NCI-H2227 (cell line): ENCODE measurements around the gene SPSB4.

Experiments
- DNase-seq: peaks from one replicate; lab custom pipeline; 2025; ENCODE audit not compliant: unreplicated experiment; lab: John Stamatoyannopoulos, UW

SPSB4 gene

GRCh38 chr3:141052201-141053069 lies 1.3 kb downstream of the SPSB4 start:
- DNase-seq: peak; percentile 14

- DNase-seq: no peak
Observed at GRCh38 chr3:141055136-141055535, 4.0 kb downstream of the SPSB4 start.

GRCh38 chr3:141055536-141056445 lies 4.6 kb downstream of the SPSB4 start:
- DNase-seq: no peak

- DNase-seq: no peak
Observed at GRCh38 chr3:141056751-141057171, 5.6 kb downstream of the SPSB4 start.

DNA sequence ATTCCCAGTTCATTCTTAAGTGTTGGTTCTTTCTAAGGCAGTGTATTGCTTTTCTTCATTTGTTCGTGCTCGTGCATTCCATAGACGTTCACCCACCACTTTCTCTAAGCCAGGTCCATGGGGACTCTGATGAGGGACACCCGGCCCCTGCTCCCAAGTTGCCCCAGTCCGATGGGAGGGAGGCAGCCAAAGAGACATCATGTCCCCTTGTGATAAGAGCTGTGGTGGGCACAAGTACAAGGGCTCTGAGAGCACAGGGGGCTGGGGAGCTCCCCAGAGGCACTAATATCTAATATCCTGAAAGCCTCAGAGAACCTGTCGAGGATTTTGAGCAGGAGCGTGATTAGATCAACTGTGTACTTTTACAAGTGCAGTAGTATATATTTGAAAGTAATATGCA lies 6.3 kb downstream of the SPSB4 start:
- no peak for DNase-seq

GRCh38 chr3:141057946-141058800 lies 7.0 kb downstream of the SPSB4 start:
- DNase-seq: no peak

DNA sequence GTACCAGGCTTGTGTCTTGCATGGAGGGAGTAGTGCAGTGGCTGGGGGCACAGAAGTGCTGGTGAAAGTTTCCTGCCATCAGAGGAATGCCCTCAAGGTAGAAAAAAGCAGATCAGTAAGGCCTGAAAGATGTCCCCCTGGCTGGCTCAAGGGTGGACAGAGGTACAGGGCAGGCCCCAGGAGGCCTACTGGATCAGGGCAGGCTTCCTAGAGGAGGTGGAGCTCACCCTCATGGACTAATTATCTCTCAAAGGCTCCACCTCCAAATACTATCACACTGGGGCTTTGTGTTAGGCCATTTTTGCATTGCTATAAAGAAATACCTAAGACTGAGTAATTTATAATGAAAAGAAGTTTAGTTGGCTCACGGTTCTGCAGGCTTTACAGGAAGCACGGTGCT lies 7.8 kb downstream of the SPSB4 start:
- DNase-seq: no peak

DNA sequence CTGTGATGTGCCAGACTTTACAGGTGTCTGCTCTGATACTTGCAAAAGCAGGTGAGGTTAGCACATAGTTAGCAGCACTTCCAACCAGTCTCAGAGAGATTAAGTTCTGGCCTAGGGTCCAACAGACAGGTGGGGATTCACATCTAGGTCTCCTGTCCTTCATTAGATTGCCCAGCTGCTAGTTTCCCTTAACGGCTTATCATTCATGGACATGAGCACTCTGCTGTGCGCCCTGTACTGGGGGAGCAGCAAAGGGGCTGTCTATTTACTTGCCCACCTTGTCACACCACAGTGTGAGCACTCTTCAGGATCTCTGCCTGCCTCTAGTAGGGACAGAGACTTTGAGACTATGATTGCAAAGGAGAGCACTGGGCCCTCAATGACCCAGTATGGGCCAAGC lies 8.7 kb downstream of the SPSB4 start:
- DNase-seq: no peak

DNA sequence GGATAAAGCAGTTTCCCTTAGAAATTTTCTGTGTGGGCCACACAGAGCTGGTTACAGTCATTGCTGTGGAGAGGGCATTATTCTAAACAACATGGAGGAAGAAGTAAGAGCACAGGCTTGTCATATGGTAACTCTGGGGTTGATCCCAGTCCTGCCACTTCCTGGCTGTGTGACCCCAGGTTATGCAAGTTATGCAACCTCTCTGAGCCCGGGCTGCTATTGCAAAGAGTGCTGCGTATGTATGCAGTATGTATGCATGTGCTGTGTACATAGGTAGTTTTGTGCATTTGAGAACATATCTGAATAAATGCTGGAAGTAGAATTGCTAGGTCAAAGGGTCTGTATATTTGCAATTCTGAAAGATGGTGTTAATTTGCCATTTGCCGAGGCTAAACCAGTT lies 9.2 kb downstream of the SPSB4 start:
- no peak for DNase-seq

DNA sequence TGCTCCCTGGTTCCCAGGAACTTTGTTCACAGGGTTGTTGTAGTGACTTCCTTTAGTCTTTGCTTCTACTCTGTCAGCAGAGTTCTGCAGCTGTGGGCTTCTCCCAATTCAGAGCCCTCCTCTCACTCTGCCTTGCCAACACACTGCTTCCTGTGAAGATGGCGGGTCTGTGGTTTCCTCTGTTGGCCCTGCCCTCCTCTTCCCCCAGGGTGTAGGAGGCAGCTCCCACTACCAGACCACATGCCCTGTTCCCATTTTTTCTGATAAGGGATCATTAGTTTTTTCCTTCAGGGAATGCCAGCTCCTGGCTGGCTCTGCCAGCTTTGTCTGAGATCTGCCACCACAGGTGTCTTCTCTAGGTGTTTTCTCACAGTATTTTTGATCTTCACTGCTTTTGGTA lies 12.7 kb downstream of the SPSB4 start:
- DNase-seq: no peak

GRCh38 chr3:141064255-141064926 lies 13.2 kb downstream of the SPSB4 start:
- DNase-seq: no peak

GRCh38 chr3:141065258-141065657 lies 14.1 kb downstream of the SPSB4 start:
- no peak for DNase-seq

GRCh38 chr3:141065841-141066805 lies 15.0 kb downstream of the SPSB4 start:
- DNase-seq: no peak

GRCh38 chr3:141067206-141067974 lies 16.2 kb downstream of the SPSB4 start:
- no peak for DNase-seq

GRCh38 chr3:141070229-141070628 lies 19.1 kb downstream of the SPSB4 start:
- DNase-seq: no peak

DNA sequence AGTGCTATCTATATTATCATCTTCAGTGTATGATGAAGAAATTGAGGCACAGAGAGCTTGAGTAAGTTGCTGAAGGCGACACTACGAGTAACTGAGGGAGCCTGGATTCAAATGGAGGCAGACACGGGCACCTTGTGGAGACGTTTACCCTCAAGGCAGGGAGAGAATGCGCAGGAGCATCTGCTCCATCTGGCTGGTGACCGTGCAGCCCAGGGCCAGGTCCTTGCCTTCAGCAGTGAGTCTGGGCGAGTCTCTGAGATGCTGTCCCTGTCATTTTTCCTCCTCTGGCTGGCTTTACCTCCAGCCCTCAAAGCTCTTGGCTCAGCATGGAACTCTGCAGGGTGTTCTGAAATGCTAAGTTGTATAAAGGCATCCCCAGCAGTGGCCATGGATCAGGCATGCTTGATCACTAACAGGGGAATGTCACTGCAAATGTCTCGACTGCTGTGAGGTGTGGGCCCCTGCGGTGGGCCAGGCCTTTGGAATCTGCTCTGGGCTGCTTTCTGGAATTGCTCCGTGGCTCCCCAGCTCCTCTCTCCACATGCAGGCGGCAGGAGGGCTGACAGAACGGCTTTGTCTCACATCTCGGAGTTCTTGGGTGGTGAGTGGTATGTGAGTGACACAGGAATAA lies 19.7 kb downstream of the SPSB4 start:
- DNase-seq: no peak

GRCh38 chr3:141071681-141072260 lies 20.6 kb downstream of the SPSB4 start:
- no peak for DNase-seq

DNA sequence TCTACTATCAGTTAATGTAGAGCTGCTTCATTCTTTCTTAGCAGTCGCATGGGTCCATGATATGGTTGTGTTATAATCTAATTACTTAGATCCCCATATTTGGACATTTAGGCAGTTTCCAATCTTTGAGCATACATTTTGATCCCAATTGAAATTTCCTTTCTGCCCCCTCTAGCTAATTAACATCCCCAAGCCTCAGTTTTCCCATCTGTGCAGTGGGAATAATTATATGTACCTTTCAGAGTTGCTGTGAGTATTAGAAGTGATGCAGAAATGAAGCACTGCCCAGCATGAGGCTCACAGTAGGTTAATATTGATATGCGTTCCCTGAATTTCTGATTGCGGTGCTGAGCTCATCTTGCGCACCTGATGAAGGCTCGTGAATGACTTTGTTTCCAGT lies 21.8 kb downstream of the SPSB4 start:
- DNase-seq: no peak
